K562 (cell line): ENCODE data around the gene SPATA24.

Experiments used
- EP300 ChIP-seq: IDR thresholded peaks from 2 replicates; pipeline ENCODE4 v1.6.1; 2012; ENCODE audit warnings: low read length, improper control_type of control experiment
- JUN ChIP-seq, 2 experiments: sonication (generic) in 1 of 2; formaldehyde crosslinking in 1 of 2; IDR thresholded peaks; 2 replicates each; pipeline versions ENCODE4 v1.6.1 to v1.8.0; 2012 to 2022; ENCODE audit warnings: borderline replicate concordance in 2 of 2, mild to moderate bottlenecking in 2 of 2, improper control_type of control experiment in 1 of 2, low read depth in 1 of 2, low read length in 1 of 2, missing genetic modification reagents in 1 of 2
- MYBL2 ChIP-seq, 2 experiments: fragments of 450-650 bp in 1 of 2; sonication (generic) in 1 of 2; formaldehyde crosslinking in 1 of 2; IDR thresholded peaks; 2 replicates each; pipeline versions ENCODE4 v1.6.1 to v1.8.1; 2017 to 2022; ENCODE audit warnings: borderline replicate concordance in 1 of 2, inconsistent platforms in 1 of 2, low read depth in 1 of 2, mild to moderate bottlenecking in 1 of 2, missing genetic modification reagents in 1 of 2, moderate library complexity in 1 of 2
- NFYB ChIP-seq: IDR thresholded peaks from 2 replicates; pipeline ENCODE4 v1.6.1; 2011; ENCODE audit warnings: mild to moderate bottlenecking, moderate library complexity; ENCODE audit not compliant: insufficient read length; ENCODE audit errors: extremely low read depth
- NR3C1 ChIP-seq: sonication (generic); formaldehyde crosslinking; IDR thresholded peaks from 2 replicates; pipeline ENCODE4 v1.8.1; 2022; ENCODE audit warnings: missing genetic modification reagents
- PKNOX1 ChIP-seq: fragments of 450-650 bp; IDR thresholded peaks from 2 replicates; pipeline ENCODE4 v1.6.1; 2016
- POLR2A ChIP-seq: fragments of 450-650 bp; conservative IDR thresholded peaks from 2 replicates; pipeline ENCODE4 v1.6.1; 2016
- RBM17 ChIP-seq: fragments of 200-400 bp; formaldehyde crosslinking; IDR thresholded peaks from 2 replicates; pipeline ENCODE4 v1.6.1; 2017; ENCODE audit warnings: low read depth, mild to moderate bottlenecking, low read length, borderline replicate concordance
- SMC3 ChIP-seq: conservative IDR thresholded peaks from 2 replicates; pipeline ENCODE4 v1.6.1; 2011; ENCODE audit warnings: low read depth, low read length, improper control_type of control experiment; ENCODE audit not compliant: insufficient read depth
- ZBTB26 ChIP-seq: fragments of 450-650 bp; formaldehyde crosslinking; IDR thresholded peaks from 2 replicates; pipeline ENCODE4 v1.4.0; 2022; ENCODE audit warnings: missing genetic modification characterization
- ZNF224 ChIP-seq: sonication (generic); formaldehyde crosslinking; IDR thresholded peaks from 2 replicates; pipeline ENCODE4 v1.8.0; 2022; ENCODE audit warnings: mild to moderate bottlenecking, missing genetic modification reagents
- ZNF785 ChIP-seq: fragments of 250-450 bp; sonication (Bioruptor Pico); IDR thresholded peaks from 2 replicates; pipeline ENCODE4 v1.4.0; 2020; ENCODE audit warnings: mild to moderate bottlenecking
- TF ChIP-seq, protein P1 (sequence below), 2 experiments: IDR thresholded peaks; 2 replicates each; pipeline ENCODE4 v1.6.1; 2012; ENCODE audit warnings: improper control_type of control experiment in 2 of 2, low read depth in 2 of 2, low read length in 2 of 2, borderline replicate concordance in 1 of 2

DNA sequence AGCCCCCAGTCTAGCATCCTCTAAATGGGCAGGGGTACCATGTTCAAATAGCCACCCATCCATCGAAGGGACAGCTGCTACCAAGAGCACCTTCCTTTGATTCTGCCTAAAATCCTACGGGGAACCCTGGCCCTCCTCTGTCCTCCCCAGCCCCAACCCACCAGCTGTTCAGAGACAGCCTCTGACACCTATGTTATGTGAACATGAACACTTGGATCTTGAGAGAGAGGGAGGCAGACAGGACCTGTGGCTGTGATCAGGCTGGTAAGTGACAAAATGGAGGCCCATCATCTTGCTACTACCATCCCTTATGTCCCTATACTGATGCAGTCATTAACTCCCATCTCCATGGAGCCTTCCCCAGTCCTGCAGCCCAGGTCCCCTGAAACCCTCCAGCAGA is 29.0 kb downstream of the SPATA24 start:
- TF ChIP-seq SMC3: no peak
- no peak for TF ChIP-seq ZBTB26 (CRISPR knock-in tag)
- no peak for TF ChIP-seq PKNOX1
- TF ChIP-seq MYBL2 (IDR thresholded peaks at IDR 0.05; ENCODE audit: low read depth): no peak
- TF ChIP-seq MYBL2 (CRISPR knock-in tag; IDR thresholded peaks at IDR 0.05; ENCODE audit: borderline replicate concordance): no peak
- TF ChIP-seq EP300: no peak
- no peak for TF ChIP-seq JUN (IDR thresholded peaks at IDR 0.05; ENCODE audit: borderline replicate concordance, low read depth, low read length)
- TF ChIP-seq JUN (CRISPR knock-in tag; IDR thresholded peaks at IDR 0.05; ENCODE audit: borderline replicate concordance): no peak
- TF ChIP-seq, protein P1, sequence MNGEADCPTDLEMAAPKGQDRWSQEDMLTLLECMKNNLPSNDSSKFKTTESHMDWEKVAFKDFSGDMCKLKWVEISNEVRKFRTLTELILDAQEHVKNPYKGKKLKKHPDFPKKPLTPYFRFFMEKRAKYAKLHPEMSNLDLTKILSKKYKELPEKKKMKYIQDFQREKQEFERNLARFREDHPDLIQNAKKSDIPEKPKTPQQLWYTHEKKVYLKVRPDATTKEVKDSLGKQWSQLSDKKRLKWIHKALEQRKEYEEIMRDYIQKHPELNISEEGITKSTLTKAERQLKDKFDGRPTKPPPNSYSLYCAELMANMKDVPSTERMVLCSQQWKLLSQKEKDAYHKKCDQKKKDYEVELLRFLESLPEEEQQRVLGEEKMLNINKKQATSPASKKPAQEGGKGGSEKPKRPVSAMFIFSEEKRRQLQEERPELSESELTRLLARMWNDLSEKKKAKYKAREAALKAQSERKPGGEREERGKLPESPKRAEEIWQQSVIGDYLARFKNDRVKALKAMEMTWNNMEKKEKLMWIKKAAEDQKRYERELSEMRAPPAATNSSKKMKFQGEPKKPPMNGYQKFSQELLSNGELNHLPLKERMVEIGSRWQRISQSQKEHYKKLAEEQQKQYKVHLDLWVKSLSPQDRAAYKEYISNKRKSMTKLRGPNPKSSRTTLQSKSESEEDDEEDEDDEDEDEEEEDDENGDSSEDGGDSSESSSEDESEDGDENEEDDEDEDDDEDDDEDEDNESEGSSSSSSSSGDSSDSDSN (IDR thresholded peaks at IDR 0.05; ENCODE audit: borderline replicate concordance in 1 of 2, low read depth in 2 of 2, low read length in 2 of 2): no peak
- no peak for TF ChIP-seq RBM17
- TF ChIP-seq ZNF785 (CRISPR knock-in tag): no peak
- no peak for TF ChIP-seq ZNF224
- no peak for TF ChIP-seq POLR2A
- TF ChIP-seq NFYB: no peak
- no peak for TF ChIP-seq NR3C1
